Activated CD8-positive, alpha-beta memory T cell treated with anti-CD3 and anti-CD28 coated beads, Interleukin-2, amount 50 U/mL, for 24 hours (primary cell): ENCODE results near the gene CLBA1.
"Not testable (repeated sequence)": the region's sequence is repeated elsewhere in the genome, so short reads cannot be mapped to it uniquely, and the experiment has no call there.

Experiments used
- DNase-seq: peaks from one replicate; pipeline ENCODE4 v3.0.0-alpha.2; 2020; ENCODE audit errors: extremely low read depth

The CLBA1 gene

GRCh38 chr14:104947881-104948735 lies 37.5 kb upstream of the CLBA1 start:
- not testable (repeated sequence) for DNase-seq

GRCh38 chr14:104948736-104949031 lies 36.9 kb upstream of the CLBA1 start:
- DNase-seq = no peak

GRCh38 chr14:104949406-104949955 lies 36.1 kb upstream of the CLBA1 start:
- DNase-seq = not testable (repeated sequence)

GRCh38 chr14:104950021-104950420 lies 35.6 kb upstream of the CLBA1 start:
- no peak for DNase-seq

GRCh38 chr14:104950701-104951100 lies 34.9 kb upstream of the CLBA1 start:
- not testable (repeated sequence) for DNase-seq

GRCh38 chr14:104951863-104952657 lies 33.5 kb upstream of the CLBA1 start:
- not testable (repeated sequence) for DNase-seq

GRCh38 chr14:104953097-104953496 lies 32.5 kb upstream of the CLBA1 start:
- no peak for DNase-seq

GRCh38 chr14:104953896-104954656 lies 31.5 kb upstream of the CLBA1 start:
- DNase-seq = no peak

GRCh38 chr14:104954746-104955395 lies 30.7 kb upstream of the CLBA1 start:
- no peak for DNase-seq

GRCh38 chr14:104955396-104955770 lies 30.2 kb upstream of the CLBA1 start:
- no peak for DNase-seq

GRCh38 chr14:104956290-104956890 lies 29.2 kb upstream of the CLBA1 start:
- DNase-seq = no peak

GRCh38 chr14:104957146-104958113 lies 28.2 kb upstream of the CLBA1 start:
- DNase-seq = no peak

GRCh38 chr14:104964546-104964945 lies 21.0 kb upstream of the CLBA1 start:
- DNase-seq = no peak

GRCh38 chr14:104965561-104966231 lies 19.9 kb upstream of the CLBA1 start:
- DNase-seq = no peak

- no peak for DNase-seq
Observed at GRCh38 chr14:104966261-104966865, 19.2 kb upstream of the CLBA1 start.

GRCh38 chr14:104966981-104967385 lies 18.6 kb upstream of the CLBA1 start:
- no peak for DNase-seq

- DNase-seq = no peak
Observed at GRCh38 chr14:104967386-104968152, 18.0 kb upstream of the CLBA1 start.

GRCh38 chr14:104968153-104968527 lies 17.4 kb upstream of the CLBA1 start:
- DNase-seq = no peak
